Measurements from ENCODE around the gene MCEMP1.

GRCh38 chr19:7647156-7647555, 29.7 kb upstream of the MCEMP1 start:
- TF ChIP-seq CTCF (IDR thresholded peaks at IDR 0.05; ENCODE audit: insufficient read depth, low read length, poor library complexity, severe bottlenecking), result no peak
- TF ChIP-seq EZH2phosphoT487 (conservative IDR thresholded peaks at IDR 0.05; ENCODE audit: low read length), result no peak

Data from SU-DHL-6 (cell line).